AG10803 (cell line): ENCODE measurements around the gene CHD2.
A peak's percentile ranks its signal among the peaks of the same experiment; 100 is the strongest.

ENCODE experiments used
- DNase-seq: peaks from one replicate; pipeline ENCODE4 v3.0.0; 2010; ENCODE audit warnings: low read depth
- H3K4me3 ChIP-seq: 2 replicates; pipeline ENCODE4 v1.5.1; 2011; ENCODE audit warnings: mild to moderate bottlenecking, low read length, control low read depth
- TF ChIP-seq, protein P1 (sequence below): conservative IDR thresholded peaks from 2 replicates; pipeline ENCODE4 v1.5.1; 2011; ENCODE audit warnings: mild to moderate bottlenecking, low read length, control low read depth, inconsistent platforms

CHD2 gene

DNA sequence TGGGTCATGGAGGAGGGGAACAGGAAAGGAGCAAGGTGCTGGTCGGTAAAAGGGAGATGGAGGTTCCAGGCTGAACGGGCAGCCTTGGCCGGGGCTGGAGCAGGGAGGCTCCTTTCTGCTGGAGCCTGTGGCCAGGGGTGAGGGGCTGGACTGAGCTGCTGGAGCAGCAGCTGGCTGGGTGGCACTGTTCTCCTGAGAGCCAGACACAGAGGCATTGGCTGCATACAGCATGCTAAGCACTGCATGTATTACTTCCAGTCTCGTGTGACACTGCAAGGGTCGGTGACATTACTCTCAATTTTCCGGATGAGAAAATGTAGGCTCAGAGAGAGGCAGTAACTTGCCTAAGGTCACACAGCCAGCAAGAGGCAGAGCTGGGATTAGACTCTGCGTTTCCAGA lies 146.6 kb downstream of the CHD2 start:
- TF ChIP-seq, protein P1, sequence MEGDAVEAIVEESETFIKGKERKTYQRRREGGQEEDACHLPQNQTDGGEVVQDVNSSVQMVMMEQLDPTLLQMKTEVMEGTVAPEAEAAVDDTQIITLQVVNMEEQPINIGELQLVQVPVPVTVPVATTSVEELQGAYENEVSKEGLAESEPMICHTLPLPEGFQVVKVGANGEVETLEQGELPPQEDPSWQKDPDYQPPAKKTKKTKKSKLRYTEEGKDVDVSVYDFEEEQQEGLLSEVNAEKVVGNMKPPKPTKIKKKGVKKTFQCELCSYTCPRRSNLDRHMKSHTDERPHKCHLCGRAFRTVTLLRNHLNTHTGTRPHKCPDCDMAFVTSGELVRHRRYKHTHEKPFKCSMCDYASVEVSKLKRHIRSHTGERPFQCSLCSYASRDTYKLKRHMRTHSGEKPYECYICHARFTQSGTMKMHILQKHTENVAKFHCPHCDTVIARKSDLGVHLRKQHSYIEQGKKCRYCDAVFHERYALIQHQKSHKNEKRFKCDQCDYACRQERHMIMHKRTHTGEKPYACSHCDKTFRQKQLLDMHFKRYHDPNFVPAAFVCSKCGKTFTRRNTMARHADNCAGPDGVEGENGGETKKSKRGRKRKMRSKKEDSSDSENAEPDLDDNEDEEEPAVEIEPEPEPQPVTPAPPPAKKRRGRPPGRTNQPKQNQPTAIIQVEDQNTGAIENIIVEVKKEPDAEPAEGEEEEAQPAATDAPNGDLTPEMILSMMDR, result no peak
- no peak overlapping the region for H3K4me3 ChIP-seq
- no peak for DNase-seq

GRCh38 chr15:93047621-93048425 lies 147.7 kb downstream of the CHD2 start:
- no peak overlapping the region for H3K4me3 ChIP-seq
- TF ChIP-seq, protein P1, result no peak
- no peak for DNase-seq

GRCh38 chr15:93048426-93048721 lies 148.2 kb downstream of the CHD2 start:
- H3K4me3 ChIP-seq, result no peak overlapping the region
- no peak for DNase-seq
- TF ChIP-seq, protein P1, result no peak

- H3K4me3 ChIP-seq, result no peak overlapping the region
- TF ChIP-seq, protein P1, result no peak
- DNase-seq, result peak; percentile 43
Measured at GRCh38 chr15:93048759-93049161, 148.6 kb downstream of the CHD2 start.

DNA sequence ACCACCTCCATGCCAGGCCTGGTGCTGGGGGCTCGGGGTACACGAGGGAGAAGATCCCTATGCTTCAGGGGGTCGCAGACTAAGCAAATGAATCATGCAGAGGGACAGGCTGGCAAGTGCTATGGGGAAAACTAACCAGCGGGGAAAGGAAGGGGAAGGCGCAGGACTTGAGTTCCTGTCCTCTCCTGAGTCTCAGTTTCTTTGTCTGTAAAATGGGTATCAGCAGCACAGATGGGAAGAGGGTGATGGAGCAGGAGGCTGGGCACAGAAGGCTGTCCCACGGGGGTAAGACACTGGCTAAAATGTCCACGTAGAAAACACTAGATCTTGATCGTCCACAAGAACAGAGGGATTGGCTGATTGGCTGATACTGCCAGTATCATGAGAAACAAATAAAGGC lies 149.1 kb downstream of the CHD2 start:
- no peak for DNase-seq
- no peak overlapping the region for H3K4me3 ChIP-seq
- TF ChIP-seq, protein P1, result no peak

DNA sequence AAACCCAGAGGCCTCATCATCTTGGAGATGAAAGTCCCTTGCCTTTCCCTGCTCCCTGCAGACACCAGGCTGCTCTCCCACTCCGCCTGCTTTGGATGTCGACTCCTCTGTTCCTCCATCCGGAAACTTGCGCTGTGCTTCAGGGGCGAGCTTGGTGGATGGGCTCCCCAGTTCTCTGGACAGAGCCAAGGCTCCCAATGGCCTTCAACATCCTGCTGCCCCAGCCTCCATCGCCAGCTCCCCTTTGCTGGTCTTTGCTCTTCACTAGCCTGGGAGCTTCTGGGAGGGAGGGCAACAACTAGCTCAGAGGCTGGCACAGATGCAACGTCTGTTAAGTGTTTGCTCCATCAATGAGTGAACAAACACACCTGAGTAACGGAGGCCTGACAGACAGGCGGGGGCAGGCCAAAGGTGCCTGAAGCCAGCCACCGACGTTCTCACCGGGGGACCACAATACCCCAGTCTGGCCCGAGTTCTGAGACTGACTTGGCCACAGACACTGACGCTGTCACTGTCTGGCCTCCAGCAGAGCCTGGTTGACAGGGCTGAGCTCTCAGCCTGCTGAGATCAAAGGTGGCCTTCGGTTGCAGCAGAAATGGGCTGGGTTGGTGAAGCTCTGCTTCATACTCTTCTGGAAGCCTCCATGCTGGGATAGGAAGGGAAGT lies 149.9 kb downstream of the CHD2 start:
- TF ChIP-seq, protein P1, result no peak
- no peak for DNase-seq
- no peak overlapping the region for H3K4me3 ChIP-seq

GRCh38 chr15:93050648-93051047 lies 150.5 kb downstream of the CHD2 start:
- no peak for DNase-seq
- TF ChIP-seq, protein P1, result no peak
- no peak overlapping the region for H3K4me3 ChIP-seq
